ENCODE measurements around the gene ZNF76.
A peak's percentile ranks its signal among the peaks of the same experiment; 100 is the strongest.

ZNF76 gene

DNA sequence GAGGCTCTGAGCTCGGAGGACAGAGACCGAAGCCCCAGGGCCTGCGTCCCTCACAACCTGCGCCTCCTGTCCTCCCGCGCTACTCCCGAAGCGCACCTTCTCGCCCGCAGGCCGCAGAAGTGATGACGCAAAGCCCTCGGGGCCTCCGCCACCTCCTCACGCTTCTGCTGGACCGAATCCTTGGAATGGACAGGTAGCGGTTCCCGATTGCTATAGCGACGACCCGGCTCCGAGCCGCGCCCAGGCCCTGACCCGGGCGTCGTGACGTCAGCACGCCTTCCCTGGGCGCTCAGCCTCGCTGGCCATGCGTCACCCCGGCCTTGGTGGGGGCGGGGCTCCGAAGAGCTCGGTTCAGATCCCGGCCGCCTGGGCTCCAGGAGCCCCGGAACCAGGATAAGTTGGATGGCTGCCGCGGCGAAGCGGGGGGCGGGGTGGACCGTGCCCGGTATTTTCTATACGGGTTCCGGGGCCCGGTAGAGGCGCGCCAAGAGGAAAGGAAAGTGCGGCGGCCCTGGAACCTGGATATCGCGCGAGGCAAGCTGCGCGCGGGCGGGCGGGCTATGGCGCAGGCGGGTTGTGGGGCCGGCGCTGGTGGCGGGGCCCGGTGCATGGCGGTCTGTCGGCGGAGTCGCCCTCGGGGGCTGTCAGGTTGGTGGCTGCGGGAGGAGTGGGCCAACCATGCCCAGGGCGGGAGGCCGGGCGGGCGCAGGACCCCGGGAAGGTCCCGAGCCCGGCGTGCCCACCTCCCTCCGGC lies at the start of gene ZNF76:
ZNF76 (plus strand) TSS at position 542 of the 754 bp plus-strand sequence. CDS start 21,417 bp downstream, outside the sequence.
- Histone ChIP-seq H3K79me2 (ENCODE audit: low read length) (peaks cover 29% of the 10 kb centered on the region), H3K4me3 (ENCODE audit: low read length) (peak within 1 kb of the TSS; percentile 83), H3F3A (ENCODE audit: insufficient read depth, low read length) (peaks cover 16% of the 10 kb centered on the region), H2AFZ (ENCODE audit: low read length) (peak within 1 kb of the TSS; percentile 66), H4K20me1 (ENCODE audit: insufficient read depth, low read length) (no peaks in the 10 kb centered on the region), H3K4me2 (ENCODE audit: low read depth, low read length) (peak within 1 kb of the TSS; percentile 92), H3K9ac (ENCODE audit: low read length) (peak within 1 kb of the TSS; percentile 95), H3K9me2 (replicated peaks; ENCODE audit: insufficient read depth, low read length) (no peaks in the 10 kb centered on the region), H3K36me3 (replicated peaks; ENCODE audit: insufficient read depth, low read length) (no peaks in the 10 kb centered on the region), H3K27me3 (replicated peaks; ENCODE audit: insufficient read depth, low read length) (no peaks in the 10 kb centered on the region), H3K27ac (ENCODE audit: low read length) (peak within 1 kb of the TSS; percentile 70), H3K4me1 (ENCODE audit: low read length) (peaks cover 18% of the 10 kb centered on the region), H3K9me3 (replicated peaks; ENCODE audit: insufficient read depth, low read length) (no peaks in the 10 kb centered on the region)
- TF ChIP-seq EZH2 (optimal IDR thresholded peaks at IDR 0.05; ENCODE audit: low read depth, low read length): no peak
- no peak for TF ChIP-seq EZH2phosphoT487 (IDR thresholded peaks at IDR 0.05; ENCODE audit: low read length)
- TF ChIP-seq, protein P1, sequence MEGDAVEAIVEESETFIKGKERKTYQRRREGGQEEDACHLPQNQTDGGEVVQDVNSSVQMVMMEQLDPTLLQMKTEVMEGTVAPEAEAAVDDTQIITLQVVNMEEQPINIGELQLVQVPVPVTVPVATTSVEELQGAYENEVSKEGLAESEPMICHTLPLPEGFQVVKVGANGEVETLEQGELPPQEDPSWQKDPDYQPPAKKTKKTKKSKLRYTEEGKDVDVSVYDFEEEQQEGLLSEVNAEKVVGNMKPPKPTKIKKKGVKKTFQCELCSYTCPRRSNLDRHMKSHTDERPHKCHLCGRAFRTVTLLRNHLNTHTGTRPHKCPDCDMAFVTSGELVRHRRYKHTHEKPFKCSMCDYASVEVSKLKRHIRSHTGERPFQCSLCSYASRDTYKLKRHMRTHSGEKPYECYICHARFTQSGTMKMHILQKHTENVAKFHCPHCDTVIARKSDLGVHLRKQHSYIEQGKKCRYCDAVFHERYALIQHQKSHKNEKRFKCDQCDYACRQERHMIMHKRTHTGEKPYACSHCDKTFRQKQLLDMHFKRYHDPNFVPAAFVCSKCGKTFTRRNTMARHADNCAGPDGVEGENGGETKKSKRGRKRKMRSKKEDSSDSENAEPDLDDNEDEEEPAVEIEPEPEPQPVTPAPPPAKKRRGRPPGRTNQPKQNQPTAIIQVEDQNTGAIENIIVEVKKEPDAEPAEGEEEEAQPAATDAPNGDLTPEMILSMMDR (IDR thresholded peaks at IDR 0.05; ENCODE audit: low read length): no peak
- peak; percentile 94 for DNase-seq

DNA sequence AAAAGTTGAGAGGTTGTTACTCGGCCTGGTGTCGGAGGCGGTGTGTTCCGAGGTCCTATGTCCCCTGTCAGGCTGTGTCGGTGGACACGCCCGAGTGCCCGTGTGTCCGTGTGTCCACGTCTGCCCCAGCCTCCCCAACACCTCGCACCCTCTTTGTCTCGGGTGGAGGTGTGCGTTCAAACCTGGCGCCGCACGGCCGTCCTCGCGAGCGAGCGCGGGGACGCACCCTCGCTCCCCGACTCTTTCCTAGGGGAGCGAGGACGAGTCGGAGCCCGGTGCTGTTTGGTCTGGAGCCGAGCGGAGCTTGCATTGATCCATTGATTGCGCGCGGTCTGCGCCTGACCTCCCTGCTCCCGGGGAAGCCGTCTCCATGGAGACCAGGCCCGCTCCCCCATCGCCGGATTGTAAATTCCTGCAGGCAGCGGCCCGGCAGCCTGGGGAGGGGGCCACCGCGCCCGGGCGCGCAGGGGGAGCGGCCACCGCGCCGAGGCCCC lies 46.2 kb upstream of the ZNF76 start:
- Histone ChIP-seq H3K27ac (ENCODE audit: low read length) (no peak overlapping the region), H3K4me1 (ENCODE audit: low read length) (peaks cover 26% of the 10 kb centered on the region), H2AFZ (ENCODE audit: low read length) (no peak overlapping the region), H3F3A (ENCODE audit: insufficient read depth, low read length) (peaks cover 5% of the 10 kb centered on the region), H3K9ac (ENCODE audit: low read length) (no peak overlapping the region), H3K4me2 (ENCODE audit: low read depth, low read length) (peak overlapping the region; percentile 96; the same call in 1 of the 2 replicates), H3K4me3 (ENCODE audit: low read length) (no peak overlapping the region; the same call in 1 of the 2 replicates), H4K20me1 (ENCODE audit: insufficient read depth, low read length) (no peaks in the 10 kb centered on the region), H3K27me3 (replicated peaks; ENCODE audit: insufficient read depth, low read length) (peaks cover 18% of the 10 kb centered on the region), H3K9me2 (replicated peaks; ENCODE audit: insufficient read depth, low read length) (no peaks in the 10 kb centered on the region), H3K79me2 (ENCODE audit: low read length) (no peaks in the 10 kb centered on the region), H3K36me3 (replicated peaks; ENCODE audit: insufficient read depth, low read length) (no peaks in the 10 kb centered on the region), H3K9me3 (replicated peaks; ENCODE audit: insufficient read depth, low read length) (no peaks in the 10 kb centered on the region)
- no peak for DNase-seq
- TF ChIP-seq EZH2phosphoT487 (IDR thresholded peaks at IDR 0.05; ENCODE audit: low read length): no peak
- TF ChIP-seq, protein P1 (IDR thresholded peaks at IDR 0.05; ENCODE audit: low read length): no peak
- no peak for TF ChIP-seq EZH2 (optimal IDR thresholded peaks at IDR 0.05; ENCODE audit: low read depth, low read length)

DNA sequence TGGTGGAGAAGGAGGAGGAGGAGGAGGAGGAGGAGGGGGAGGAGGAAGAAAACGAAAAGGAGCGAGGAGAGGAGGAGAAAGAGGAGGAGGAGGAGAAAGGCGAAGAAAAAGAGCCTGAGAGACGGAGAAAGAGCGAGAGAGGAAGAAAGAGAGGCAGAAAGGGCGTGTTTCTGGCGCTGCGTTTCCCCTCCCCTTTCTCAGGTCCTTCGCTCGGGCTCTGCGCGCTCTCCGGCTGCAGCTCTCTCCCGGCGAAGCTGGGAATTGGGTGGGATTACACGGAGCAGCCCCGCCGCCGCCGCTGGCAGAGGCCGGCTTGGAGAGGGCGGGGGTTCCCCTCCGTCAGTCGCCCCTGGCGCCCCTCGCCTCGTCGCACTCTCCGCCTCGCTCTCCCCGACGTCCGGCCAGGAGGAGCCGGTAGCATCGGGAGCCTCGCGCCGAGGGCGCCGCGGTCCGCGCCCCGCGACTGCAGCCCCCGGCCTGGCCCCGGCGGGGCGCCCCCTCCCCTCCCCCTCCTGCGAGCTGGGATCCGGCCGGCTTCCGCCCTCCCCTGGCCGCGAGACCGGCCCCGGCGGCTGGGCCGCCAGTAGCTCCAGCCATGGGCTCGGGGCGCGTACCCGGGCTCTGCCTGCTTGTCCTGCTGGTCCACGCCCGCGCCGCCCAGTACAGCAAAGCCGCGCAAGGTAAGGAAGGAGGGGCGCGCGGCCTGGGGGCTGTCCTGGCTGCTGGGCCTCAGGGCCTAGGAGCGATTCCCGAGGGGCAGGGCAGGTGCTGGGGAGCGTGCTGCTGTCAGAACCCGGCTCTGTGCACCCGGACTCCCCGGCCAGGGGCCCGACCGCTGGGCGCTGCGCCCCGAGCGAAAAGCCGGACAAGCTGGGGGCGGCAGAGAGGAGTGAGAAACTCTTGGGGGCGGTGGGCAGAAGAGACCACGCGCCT lies 45.4 kb upstream of the ZNF76 start, which contains the start of gene SCUBE3:
SCUBE3 (plus strand) TSS at position 133 of the 933 bp plus-strand sequence; CDS start at position 596, 463 bp downstream.
- Histone ChIP-seq H3K9me3 (replicated peaks; ENCODE audit: insufficient read depth, low read length) (no peaks in the 10 kb centered on the region), H3F3A (ENCODE audit: insufficient read depth, low read length) (peaks cover 5% of the 10 kb centered on the region), H2AFZ (ENCODE audit: low read length) (0 out of 2 replicates have a peak within 1 kb of the TSS, but pooled peaks have one; percentile 48), H3K27me3 (replicated peaks; ENCODE audit: insufficient read depth, low read length) (peaks cover 18% of the 10 kb centered on the region), H3K9ac (ENCODE audit: low read length) (no peak within 1 kb of the TSS), H3K36me3 (replicated peaks; ENCODE audit: insufficient read depth, low read length) (no peaks in the 10 kb centered on the region), H3K79me2 (ENCODE audit: low read length) (no peaks in the 10 kb centered on the region), H3K27ac (ENCODE audit: low read length) (no peak within 1 kb of the TSS), H3K4me3 (ENCODE audit: low read length) (peak within 1 kb of the TSS; percentile 55; the same call in 1 of the 2 replicates), H4K20me1 (ENCODE audit: insufficient read depth, low read length) (no peaks in the 10 kb centered on the region), H3K4me1 (ENCODE audit: low read length) (peaks cover 18% of the 10 kb centered on the region), H3K4me2 (ENCODE audit: low read depth, low read length) (peak within 1 kb of the TSS; percentile 96), H3K9me2 (replicated peaks; ENCODE audit: insufficient read depth, low read length) (no peaks in the 10 kb centered on the region)
- DNase-seq: no peak
- TF ChIP-seq EZH2 (optimal IDR thresholded peaks at IDR 0.05; ENCODE audit: low read depth, low read length) (no peak), EZH2phosphoT487 (IDR thresholded peaks at IDR 0.05; ENCODE audit: low read length) (no peak)
- TF ChIP-seq, protein P1 (IDR thresholded peaks at IDR 0.05; ENCODE audit: low read length): no peak

Data from MM.1S (cell line).